GM13977 (cell line): ENCODE measurements around the gene CDKN2A.

Source experiments
- DNase-seq: peaks from one replicate; pipeline ENCODE4 v3.0.0; 2012; ENCODE audit warnings: low spot score
- in situ Hi-C: fragments of 300-500 bp; cut with MboI; formaldehyde crosslinking; loops from one replicate; pipeline ENCODE4 v1.12.0; 2022; ENCODE audit warnings: low sequenced_read_pairs, low pct_unique_long_range_greater_than_20kb, mixed read lengths, inconsistent platforms; ENCODE audit not compliant: unreplicated experiment
- TF ChIP-seq, protein P1 (sequence below): IDR thresholded peaks from 2 replicates; pipeline ENCODE4 v1.5.1; 2012; ENCODE audit warnings: mild to moderate bottlenecking, control low read depth; ENCODE audit not compliant: insufficient read depth; ENCODE audit errors: extremely low read depth, missing control alignments

The CDKN2A gene

DNA sequence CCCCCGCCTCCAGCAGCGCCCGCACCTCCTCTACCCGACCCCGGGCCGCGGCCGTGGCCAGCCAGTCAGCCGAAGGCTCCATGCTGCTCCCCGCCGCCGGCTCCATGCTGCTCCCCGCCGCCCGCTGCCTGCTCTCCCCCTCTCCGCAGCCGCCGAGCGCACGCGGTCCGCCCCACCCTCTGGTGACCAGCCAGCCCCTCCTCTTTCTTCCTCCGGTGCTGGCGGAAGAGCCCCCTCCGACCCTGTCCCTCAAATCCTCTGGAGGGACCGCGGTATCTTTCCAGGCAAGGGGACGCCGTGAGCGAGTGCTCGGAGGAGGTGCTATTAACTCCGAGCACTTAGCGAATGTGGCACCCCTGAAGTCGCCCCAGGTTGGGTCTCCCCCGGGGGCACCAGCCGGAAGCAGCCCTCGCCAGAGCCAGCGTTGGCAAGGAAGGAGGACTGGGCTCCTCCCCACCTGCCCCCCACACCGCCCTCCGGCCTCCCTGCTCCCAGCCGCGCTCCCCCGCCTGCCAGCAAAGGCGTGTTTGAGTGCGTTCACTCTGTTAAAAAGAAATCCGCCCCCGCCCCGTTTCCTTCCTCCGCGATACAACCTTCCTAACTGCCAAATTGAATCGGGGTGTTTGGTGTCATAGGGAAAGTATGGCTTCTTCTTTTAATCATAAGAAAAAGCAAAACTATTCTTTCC, 19.3 kb downstream of the CDKN2A start:
- in situ Hi-C loops = no loop called here
- peak; percentile 61 for DNase-seq
- TF ChIP-seq, protein P1, sequence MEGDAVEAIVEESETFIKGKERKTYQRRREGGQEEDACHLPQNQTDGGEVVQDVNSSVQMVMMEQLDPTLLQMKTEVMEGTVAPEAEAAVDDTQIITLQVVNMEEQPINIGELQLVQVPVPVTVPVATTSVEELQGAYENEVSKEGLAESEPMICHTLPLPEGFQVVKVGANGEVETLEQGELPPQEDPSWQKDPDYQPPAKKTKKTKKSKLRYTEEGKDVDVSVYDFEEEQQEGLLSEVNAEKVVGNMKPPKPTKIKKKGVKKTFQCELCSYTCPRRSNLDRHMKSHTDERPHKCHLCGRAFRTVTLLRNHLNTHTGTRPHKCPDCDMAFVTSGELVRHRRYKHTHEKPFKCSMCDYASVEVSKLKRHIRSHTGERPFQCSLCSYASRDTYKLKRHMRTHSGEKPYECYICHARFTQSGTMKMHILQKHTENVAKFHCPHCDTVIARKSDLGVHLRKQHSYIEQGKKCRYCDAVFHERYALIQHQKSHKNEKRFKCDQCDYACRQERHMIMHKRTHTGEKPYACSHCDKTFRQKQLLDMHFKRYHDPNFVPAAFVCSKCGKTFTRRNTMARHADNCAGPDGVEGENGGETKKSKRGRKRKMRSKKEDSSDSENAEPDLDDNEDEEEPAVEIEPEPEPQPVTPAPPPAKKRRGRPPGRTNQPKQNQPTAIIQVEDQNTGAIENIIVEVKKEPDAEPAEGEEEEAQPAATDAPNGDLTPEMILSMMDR = no peak

GRCh38 chr9:21974343-21974721, 19.9 kb downstream of the CDKN2A start:
- in situ Hi-C loops = no loop called here
- no peak for DNase-seq
- TF ChIP-seq, protein P1 = no peak

- DNase-seq = no peak
- in situ Hi-C loops = no loop called here
- TF ChIP-seq, protein P1 = no peak
These were observed 21.8 kb downstream of the CDKN2A start for GRCh38 chr9:21972361-21972760.

GRCh38 chr9:21970800-21971640, 23.2 kb downstream of the CDKN2A start:
- TF ChIP-seq, protein P1 = no peak
- in situ Hi-C loops = no loop called here
- DNase-seq = no peak

GRCh38 chr9:21969951-21970799, 24.0 kb downstream of the CDKN2A start:
- in situ Hi-C loops = no loop called here
- DNase-seq = no peak
- TF ChIP-seq, protein P1 = no peak
